ENCODE measurements around the gene HBEGF.

The HBEGF gene

DNA sequence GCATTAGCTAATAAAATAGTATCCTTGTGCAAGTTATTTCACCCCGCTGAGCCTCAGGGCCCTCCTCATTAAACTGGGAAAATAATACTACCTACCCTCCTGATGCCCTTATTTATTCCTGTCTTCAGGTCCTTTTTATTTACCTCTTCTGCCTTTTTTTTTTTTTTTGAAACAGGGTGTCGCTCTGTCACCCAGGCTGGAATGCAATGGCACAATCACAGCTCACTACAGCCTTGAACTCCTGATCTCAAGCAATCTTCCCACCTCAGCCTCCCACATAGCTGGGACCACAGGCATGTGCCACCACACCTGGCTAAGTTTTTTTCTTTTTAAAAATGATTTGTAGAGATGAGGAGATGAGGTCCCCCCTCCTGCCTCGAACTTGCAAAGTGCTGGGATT, 20.9 kb downstream of the HBEGF start:
- TF ChIP-seq SIN3A (IDR thresholded peaks at IDR 0.05; ENCODE audit: borderline replicate concordance, insufficient read depth, low read length) = no peak
- TF ChIP-seq TAF1 (IDR thresholded peaks at IDR 0.05; ENCODE audit: borderline replicate concordance, insufficient read depth, low read length) = no peak
- TF ChIP-seq FOXP2 (optimal IDR thresholded peaks at IDR 0.05; ENCODE audit: borderline replicate concordance, extremely low read depth, extremely low read length, insufficient read depth) = no peak
- TF ChIP-seq POLR2AphosphoS5 (IDR thresholded peaks at IDR 0.05; ENCODE audit: low read depth, low read length) = no peak

DNA sequence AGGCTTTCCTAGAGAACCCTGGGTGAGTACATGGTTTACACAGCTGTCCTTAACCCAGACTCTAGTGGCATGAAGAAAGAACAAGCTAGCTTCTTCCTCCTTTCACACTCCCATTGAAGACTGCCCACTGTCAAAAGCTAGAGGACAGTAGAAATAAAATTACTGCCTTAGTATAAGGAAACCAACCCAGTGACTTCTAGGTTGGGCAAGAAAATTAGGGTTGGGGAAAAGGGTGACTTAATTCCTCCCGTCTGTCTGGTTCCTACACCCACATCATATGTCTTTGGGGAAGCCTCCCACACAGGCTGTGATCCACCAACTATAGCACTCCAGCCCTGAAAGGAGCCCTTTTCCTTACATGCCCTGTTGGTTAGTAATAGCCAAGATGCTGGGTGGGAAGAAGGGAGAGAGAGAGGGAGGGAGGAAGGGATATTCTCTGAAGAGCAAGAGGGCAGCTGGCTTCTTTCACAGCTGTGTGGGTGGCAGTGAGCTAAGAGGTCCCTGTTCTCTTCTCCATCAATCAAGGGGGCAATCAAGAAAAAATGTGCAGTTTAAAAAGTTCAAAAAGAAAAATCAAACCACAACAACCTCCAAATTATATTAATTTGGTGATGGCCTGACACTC, 21.7 kb downstream of the HBEGF start:
- no peak for TF ChIP-seq POLR2AphosphoS5 (IDR thresholded peaks at IDR 0.05; ENCODE audit: low read depth, low read length)
- no peak for TF ChIP-seq SIN3A (IDR thresholded peaks at IDR 0.05; ENCODE audit: borderline replicate concordance, insufficient read depth, low read length)
- TF ChIP-seq, protein P1, sequence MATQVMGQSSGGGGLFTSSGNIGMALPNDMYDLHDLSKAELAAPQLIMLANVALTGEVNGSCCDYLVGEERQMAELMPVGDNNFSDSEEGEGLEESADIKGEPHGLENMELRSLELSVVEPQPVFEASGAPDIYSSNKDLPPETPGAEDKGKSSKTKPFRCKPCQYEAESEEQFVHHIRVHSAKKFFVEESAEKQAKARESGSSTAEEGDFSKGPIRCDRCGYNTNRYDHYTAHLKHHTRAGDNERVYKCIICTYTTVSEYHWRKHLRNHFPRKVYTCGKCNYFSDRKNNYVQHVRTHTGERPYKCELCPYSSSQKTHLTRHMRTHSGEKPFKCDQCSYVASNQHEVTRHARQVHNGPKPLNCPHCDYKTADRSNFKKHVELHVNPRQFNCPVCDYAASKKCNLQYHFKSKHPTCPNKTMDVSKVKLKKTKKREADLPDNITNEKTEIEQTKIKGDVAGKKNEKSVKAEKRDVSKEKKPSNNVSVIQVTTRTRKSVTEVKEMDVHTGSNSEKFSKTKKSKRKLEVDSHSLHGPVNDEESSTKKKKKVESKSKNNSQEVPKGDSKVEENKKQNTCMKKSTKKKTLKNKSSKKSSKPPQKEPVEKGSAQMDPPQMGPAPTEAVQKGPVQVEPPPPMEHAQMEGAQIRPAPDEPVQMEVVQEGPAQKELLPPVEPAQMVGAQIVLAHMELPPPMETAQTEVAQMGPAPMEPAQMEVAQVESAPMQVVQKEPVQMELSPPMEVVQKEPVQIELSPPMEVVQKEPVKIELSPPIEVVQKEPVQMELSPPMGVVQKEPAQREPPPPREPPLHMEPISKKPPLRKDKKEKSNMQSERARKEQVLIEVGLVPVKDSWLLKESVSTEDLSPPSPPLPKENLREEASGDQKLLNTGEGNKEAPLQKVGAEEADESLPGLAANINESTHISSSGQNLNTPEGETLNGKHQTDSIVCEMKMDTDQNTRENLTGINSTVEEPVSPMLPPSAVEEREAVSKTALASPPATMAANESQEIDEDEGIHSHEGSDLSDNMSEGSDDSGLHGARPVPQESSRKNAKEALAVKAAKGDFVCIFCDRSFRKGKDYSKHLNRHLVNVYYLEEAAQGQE (IDR thresholded peaks at IDR 0.05; ENCODE audit: insufficient read depth in 1 of 2, low read depth in 2 of 2, low read length in 2 of 2) = no peak
- no peak for TF ChIP-seq TAF1 (IDR thresholded peaks at IDR 0.05; ENCODE audit: borderline replicate concordance, insufficient read depth, low read length)
- TF ChIP-seq FOXP2 (optimal IDR thresholded peaks at IDR 0.05; ENCODE audit: borderline replicate concordance, extremely low read depth, extremely low read length, insufficient read depth) = no peak

DNA sequence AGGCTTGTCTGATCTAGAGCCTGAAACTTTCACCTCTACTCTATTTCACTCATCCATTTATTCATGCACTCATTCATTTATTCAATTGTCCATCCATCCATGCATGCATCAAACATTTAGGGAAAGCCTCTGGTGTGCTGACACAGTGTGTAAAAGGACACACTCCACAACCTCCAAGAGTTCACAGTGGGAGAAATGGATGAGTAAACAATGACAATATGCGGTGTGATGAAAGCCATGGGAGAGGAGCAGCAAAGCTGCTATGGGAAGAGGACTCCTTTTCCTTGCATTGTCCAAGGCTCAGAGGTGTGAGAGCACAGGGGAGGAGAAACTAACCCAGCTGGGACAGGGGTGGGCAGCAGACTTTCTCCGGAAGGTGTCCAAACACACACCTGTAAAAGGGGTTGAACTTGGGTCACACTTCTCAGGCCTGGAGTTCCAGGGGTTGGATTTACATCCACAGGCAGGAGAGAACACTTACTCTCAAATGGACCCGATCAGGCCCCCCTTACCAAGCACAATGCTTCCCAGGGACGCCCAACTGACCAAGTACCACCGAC, 22.3 kb downstream of the HBEGF start:
- TF ChIP-seq SIN3A (IDR thresholded peaks at IDR 0.05; ENCODE audit: borderline replicate concordance, insufficient read depth, low read length) (no peak), POLR2AphosphoS5 (IDR thresholded peaks at IDR 0.05; ENCODE audit: low read depth, low read length) (no peak), TAF1 (IDR thresholded peaks at IDR 0.05; ENCODE audit: borderline replicate concordance, insufficient read depth, low read length) (no peak), FOXP2 (optimal IDR thresholded peaks at IDR 0.05; ENCODE audit: borderline replicate concordance, extremely low read depth, extremely low read length, insufficient read depth) (no peak)
- TF ChIP-seq, protein P1 (IDR thresholded peaks at IDR 0.05; ENCODE audit: insufficient read depth in 1 of 2, low read depth in 2 of 2, low read length in 2 of 2) = no peak

DNA sequence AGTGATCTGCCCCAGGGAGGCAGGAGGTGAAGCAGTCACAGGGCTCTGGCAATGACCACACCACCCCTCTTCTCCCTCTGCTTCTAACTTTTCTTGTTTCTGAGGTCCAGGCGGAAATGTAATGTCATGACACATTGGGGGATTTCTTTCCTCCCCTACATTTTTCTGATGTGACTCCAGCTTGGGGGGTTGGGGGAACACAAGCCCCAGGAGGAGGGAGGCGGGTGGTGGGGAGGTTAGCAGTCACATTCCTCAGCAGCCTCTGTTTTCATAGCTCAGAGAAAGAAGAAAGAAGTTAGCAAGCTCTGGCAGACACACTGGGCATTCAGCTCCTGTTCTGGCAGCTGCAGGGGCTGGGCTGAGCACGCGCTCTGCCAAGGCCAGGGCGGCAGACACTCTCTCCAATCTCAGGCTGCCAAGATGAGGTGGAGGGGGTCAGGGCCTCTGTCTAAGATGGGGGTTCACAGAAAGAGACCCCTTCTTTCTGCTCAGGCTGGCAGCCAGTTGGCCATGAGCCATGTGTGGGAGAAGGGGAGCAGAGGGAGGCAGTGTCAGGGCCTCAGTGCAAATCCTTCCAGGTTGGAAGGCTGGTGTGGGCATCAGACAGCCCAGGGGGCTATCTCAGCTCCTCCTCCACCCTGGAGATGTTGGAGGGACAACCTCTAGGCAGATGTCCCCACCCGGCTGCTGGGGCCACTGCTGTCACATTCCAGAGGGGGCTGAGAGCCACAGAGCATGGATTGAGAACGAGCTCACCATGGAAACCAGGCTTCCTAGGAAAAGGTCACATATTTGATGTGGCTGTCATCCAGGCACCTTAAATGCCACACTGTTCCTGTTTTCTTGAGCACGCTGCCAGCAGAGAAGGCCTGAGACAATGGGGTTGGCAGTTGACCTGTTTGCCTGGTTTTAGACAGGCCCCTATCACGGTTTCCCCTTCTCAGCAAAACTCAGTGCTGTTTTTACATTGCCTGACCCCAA, 23.4 kb downstream of the HBEGF start:
- no peak for TF ChIP-seq SIN3A (IDR thresholded peaks at IDR 0.05; ENCODE audit: borderline replicate concordance, insufficient read depth, low read length)
- TF ChIP-seq POLR2AphosphoS5 (IDR thresholded peaks at IDR 0.05; ENCODE audit: low read depth, low read length) = no peak
- no peak for TF ChIP-seq FOXP2 (optimal IDR thresholded peaks at IDR 0.05; ENCODE audit: borderline replicate concordance, extremely low read depth, extremely low read length, insufficient read depth)
- TF ChIP-seq, protein P1 (IDR thresholded peaks at IDR 0.05; ENCODE audit: insufficient read depth in 1 of 2, low read depth in 2 of 2, low read length in 2 of 2) = no peak
- TF ChIP-seq TAF1 (IDR thresholded peaks at IDR 0.05; ENCODE audit: borderline replicate concordance, insufficient read depth, low read length) = no peak

DNA sequence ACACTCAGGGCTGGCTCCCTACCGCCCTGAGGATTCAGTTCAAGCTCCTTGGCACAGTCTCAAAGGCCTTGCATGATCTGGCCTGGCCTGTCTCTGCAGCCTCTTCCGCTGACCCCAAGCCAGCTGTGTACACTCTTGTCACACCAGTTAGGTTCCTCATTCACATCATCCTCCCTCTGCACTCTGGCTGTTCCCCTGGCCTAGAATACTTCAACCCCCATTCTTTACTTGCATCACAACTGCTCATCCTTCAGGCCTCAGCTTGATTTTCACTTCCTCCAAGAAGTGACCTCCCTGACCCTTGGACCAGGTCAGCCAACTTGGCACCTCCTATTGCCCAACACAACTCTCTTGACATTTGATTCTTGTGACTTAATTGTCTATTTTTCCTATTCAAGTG, 24.6 kb downstream of the HBEGF start:
- no peak for TF ChIP-seq POLR2AphosphoS5 (IDR thresholded peaks at IDR 0.05; ENCODE audit: low read depth, low read length)
- no peak for TF ChIP-seq FOXP2 (optimal IDR thresholded peaks at IDR 0.05; ENCODE audit: borderline replicate concordance, extremely low read depth, extremely low read length, insufficient read depth)
- no peak for TF ChIP-seq SIN3A (IDR thresholded peaks at IDR 0.05; ENCODE audit: borderline replicate concordance, insufficient read depth, low read length)
- TF ChIP-seq TAF1 (IDR thresholded peaks at IDR 0.05; ENCODE audit: borderline replicate concordance, insufficient read depth, low read length) = no peak

All from PFSK-1 (cell line).